Uterus (tissue), 2 donors: ENCODE results near the gene SACM1L.

Source experiments
- CTCF ChIP-seq, 4 experiments: fragments of 200-600 bp in 2 of 4; fragments of 450-650 bp in 2 of 4; sonication (generic) in 2 of 4; IDR thresholded peaks; one replicate each; pipeline ENCODE4 v1.5.1; 2016 to 2019; ENCODE audit warnings: antibody characterized with exemption in 4 of 4, mild to moderate bottlenecking in 2 of 4, moderate library complexity in 1 of 4
- POLR2A ChIP-seq, 2 donors: fragments of 450-650 bp; IDR thresholded peaks; one replicate each; pipeline ENCODE4 v1.6.1; 2016; ENCODE audit warnings: antibody characterized with exemption in 2 of 2, mild to moderate bottlenecking in 1 of 2, moderate library complexity in 1 of 2

GRCh38 chr3:45664578-45664977 is 24.6 kb upstream of the SACM1L start:
- no peak for TF ChIP-seq CTCF (IDR thresholded peaks at IDR 0.05)
- no peak for TF ChIP-seq POLR2A (IDR thresholded peaks at IDR 0.05)
